ENCODE measurements around the gene CFAP47.
"Not testable (repeated sequence)": the region's sequence is repeated elsewhere in the genome, so short reads cannot be mapped to it uniquely, and the experiment has no call there.

The CFAP47 gene, protein sequence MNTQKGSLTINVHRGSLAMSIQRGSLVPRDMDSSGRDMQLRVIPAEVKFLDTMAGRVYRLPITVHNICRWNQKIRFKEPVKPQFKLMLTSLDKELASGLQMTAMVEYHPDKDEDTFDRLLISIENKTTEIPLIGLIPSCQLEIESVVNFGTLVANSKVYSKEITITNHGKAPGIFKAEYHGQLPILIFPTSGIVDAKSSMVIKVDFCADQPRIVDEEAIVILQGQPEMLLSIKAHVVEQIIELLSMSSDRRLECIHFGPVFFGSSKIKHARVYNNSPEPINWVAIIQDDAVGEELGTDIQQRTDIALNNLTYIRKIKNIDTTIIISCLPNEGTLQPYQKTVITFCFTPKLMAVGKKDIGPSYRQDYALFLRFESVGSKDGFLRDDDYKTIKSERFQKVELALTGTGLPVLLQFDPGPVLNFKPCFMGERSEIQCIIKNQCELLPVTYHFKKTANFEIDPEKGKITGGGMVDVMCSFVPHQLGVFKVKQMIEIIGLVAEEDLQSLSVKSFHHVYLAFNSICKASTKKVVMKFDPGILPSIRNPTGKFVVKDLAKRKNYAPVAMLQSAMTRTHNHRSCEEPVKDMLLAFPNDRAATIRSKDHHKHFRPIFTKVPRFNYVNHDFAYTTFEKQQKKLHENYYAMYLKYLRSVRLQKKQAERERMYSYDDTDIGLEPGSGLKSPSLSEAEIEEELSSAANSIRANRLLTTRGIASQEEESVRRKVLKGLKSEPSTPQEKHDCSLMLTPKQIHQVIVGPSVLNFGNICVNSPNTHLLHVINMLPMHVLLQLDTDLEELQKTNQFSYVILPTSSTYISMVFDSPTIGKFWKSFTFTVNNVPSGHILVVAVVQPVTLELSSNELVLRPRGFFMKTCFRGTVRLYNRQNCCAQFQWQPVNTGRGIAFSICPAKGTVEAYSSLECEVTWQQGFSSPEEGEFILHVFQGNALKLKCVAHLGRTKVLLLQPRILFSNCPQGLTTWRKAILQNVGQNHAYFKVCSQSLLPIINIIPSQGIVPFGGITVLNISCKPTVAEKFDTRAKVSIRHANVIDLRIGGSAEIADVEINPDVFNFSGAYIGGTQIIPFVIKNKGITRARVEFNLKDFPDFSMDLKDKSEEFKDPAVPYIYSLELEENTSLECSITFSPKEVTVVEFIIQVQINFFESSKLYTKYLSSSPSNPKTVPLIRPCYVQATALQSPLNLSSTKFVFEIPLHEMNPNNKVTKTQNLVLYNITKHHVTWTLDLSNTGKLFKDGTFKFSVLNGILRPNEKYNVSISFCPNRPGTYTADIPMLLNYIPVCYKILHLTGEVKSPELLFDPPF (N-terminal part only)

DNA sequence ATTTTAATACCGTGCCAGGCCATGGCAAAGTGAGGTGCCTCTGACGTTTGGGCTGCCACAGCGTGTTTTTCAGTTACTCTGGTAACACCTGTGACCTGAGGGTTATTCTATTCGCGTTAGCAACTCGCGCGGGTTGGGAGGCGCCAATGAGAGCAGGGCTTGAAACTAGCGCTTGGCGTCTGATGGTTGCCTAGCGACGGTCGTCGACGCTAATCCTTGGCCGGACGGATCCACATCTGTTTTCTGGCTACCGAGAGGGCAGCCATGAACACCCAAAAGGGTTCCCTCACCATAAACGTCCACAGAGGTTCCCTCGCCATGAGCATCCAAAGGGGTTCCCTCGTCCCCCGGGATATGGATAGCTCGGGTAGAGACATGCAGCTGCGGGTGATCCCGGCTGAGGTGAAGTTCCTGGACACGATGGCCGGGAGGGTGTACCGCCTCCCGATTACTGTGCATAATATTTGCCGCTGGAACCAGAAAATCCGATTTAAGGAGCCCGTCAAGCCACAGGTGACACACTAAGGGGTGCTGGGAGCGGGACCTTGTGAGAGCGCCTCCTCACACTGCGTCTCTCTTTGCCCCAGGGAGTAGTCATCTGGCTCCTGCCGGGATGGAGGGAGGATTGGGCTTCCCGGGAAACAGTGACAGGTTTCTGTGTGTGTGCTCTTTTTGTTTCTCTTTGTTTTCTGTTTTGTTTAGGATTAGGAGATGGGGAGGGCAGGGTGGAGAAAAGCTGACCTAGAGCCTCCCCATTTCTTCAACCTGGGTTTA, at the start of gene CFAP47:
Gene CFAP47 (plus strand): TSS at position 199 of the 774 bp plus-strand sequence. CDS start 66 bp downstream, at position 265.
- DNase-seq: no peak

DNA sequence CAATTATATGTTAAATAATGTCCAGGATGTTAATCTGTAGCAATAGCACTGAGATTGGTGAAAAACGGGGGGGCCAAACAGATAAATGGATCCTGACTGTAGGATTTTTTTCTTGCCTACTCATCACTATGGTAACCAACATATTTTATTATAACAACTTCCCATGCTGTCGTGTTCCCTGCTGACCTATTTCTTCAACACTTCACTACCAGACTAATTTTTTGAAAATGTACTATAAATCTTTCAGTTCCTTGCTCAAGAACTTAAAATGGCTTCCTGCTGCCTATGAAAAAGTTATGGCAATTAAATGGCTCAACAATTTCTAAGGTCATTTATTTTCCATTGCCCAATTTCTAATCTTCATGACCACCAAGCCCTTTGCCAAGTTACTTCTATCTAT, 38.9 kb upstream of the CFAP47 start:
- DNase-seq: no peak

DNA sequence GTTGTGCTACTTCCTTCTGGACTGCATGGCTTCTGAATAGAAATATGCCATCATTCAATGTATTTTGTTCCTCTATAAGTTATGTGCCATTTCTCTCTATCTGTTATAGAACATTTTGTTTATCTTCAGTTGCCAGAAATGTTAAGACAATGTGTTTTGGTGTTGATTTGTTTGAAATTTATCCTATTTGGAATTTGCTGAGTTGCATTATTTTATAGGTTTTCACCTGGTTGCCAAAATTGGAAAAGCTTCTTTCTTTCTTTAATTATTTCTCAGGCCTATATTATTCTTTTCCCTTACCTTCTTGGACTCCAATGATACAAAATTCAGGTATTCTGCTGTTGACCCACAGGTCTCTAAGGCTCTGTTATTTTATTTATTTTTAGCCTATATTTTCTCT, 33.4 kb upstream of the CFAP47 start:
- no peak for DNase-seq

DNA sequence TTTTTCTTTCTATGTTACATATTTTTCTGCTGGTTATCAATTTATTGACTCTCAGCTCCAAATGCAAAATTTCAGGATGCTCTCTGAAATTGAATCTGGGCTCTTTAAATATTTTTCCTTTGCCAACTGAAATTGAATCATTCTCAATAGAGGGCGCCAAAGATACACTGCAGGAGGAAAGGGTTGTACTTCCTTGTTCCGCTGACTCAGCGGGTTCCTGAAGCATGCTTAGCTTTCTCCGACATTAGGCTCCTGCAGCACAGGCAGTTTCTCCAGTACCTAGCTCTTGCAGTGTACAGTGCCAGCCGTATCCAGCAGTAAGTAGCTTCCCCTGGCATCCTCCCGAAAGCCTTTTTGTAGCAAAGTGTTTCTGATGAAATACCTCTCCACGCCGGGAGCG, 28.8 kb upstream of the CFAP47 start:
- peak; percentile 15 for DNase-seq

DNA sequence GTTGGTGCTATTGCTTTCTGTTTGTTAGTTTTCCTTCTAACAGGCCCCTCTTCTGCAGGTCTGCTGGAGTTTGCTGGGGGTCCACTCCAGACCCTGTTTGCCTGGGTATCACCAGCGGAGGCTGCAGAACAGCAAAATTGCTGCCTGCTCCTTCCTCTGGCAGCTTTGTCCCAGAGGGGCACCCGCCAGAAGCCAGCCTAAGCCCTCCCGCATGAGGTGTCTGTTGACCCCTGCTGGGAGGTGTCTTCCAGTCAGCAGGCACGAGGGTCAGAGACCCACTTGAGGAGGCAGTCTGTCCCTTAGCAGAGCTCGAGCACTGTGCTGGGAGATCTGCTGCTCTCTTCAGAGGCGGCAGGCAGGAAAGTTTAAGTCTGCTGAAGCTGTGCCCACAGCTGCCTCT, 67.3 kb downstream of the CFAP47 start:
- not testable (repeated sequence) for DNase-seq

DNA sequence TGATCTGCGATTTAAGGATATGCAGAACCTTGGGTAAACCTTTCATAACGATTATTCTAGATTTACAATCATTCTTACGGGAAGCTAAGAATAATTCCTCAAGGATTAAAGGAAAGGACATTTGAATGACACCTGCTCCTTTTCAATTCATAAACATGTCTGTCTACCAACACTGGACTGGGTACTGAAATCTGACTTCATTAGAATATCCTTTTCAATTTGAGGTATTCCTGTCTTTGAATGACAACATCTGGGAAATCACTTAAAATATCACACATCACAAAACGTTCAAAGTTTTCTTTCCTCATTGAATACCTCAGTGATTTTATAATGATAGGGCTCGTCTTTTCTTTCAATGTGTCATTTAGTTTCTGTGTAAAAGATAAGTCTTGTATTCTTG, 87.7 kb downstream of the CFAP47 start:
- no peak for DNase-seq

DNA sequence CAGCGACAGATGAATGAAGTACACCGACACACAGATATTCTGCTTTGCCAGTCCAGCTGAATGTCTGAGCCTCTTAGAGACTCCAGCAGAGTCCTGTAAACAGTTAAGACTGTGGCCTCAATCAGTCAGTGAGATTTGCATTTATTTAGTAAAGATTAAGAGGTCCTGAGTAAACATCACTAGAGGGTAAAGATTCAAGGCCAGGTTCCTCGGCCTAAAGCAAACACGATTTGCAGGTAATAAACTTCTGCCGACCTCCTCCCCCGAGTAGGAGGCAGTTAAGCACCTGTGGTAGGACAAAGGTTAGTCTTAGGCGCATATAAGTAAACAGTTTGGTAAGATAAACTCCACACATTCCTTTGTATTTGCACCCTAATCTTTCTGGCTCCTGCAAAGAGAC, 99.6 kb downstream of the CFAP47 start:
- no peak for DNase-seq

DNA sequence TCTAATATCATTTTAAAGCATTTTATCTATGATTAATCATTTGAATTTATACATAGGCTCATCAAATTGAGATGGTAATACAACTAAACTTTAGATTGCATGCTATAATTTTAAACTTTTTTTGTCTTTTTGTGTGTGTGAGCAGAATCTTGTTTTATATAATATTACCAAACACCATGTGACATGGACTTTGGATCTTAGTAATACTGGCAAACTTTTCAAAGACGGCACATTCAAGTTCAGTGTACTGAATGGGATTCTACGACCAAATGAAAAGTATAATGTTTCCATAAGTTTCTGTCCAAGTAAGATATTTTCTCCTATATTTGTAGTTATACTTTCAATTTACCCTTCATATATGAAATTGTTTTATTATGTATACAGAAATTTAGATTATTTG, 116.0 kb downstream of the CFAP47 start:
- no peak for DNase-seq

DNA sequence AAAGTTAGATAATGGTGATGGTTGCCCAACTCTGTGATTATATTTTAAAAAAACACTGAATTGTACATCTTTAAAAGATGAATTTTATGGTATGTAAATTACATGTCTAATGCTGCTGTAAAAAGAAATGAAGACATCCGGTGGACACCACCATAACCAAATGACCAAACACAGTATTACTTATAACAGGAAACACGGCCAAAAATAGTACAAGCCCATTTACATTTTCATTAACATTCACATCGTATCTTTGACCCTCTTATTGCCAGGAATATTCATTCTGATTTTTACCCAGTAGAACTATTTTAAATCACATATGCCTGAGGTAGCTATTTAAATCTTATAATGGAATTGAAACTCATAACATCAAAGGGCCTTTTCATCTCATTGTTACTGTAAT, 143.2 kb downstream of the CFAP47 start:
- DNase-seq: no peak

DNA sequence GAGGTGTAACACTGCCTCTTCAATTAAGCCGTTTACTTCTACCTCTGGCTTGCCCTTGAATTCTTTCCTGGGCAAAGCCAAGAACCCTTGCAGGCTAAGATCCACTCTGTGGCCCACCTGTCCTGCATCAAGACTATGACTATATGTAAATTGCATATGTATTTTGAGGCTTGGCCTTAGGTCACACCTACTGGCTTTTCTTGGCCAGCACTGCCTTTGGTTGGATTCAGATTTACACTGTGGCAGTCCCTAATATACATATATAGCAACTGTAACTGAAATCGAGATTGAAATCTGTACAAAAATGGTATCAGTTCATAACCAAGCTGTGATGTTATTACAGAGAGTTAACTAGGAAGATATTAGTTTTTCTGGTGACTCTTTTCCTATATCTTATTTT, 151.5 kb downstream of the CFAP47 start:
- DNase-seq: no peak

DNA sequence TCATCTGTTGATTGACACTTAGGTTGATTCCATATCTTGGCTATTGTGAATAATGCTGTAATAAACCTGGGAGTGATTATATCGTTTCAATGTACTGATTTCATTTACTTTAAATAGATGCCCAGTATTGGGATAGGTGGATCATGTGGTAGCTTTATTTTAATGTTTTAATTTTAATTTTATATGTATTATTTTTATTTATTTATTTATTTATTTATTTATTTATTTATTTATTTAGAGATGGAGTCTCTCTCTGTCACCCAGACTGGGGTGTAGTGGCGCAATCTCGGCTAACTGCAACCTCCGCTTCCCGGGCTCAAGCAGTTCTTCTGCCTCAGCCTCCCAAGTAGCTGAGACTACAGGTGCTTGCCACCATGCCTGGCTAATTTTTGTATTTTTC, 155.5 kb downstream of the CFAP47 start:
- not testable (repeated sequence) for DNase-seq

DNA sequence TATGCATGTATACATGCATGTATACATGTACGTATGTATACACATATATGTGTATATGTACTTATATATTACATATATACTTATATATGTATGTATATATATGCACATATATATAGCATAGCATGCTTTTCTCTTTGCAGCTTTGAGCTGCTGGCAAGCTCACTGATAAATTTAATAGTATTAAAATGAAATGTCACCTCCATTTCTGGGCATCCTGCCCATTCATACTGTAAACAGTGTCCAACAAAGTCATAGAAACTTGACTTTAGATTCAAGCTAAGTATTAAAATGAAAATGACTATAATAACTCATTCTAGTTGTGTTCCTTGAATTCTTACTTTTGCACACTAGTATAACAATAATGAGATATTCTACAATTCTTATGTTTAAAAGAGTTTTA, 163.7 kb downstream of the CFAP47 start:
- no peak for DNase-seq

DNA sequence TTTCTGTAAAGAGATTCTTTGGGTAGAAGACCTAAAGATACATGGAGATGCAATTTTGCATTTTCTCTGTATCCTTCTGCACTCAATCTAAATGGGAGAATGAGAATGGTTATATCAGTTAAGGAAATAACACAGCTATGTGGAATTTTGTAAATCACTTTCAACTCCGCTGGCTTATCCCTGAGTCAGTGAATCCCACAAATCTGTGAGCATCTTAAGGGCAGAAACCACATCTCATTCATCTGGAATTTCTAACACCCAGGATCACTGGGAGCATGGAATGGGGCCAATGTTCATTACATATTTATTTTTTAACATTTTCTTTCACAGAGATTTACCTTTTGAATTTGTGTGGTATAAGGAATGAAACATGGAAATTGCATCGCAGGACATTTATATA, 167.8 kb downstream of the CFAP47 start:
- no peak for DNase-seq

DNA sequence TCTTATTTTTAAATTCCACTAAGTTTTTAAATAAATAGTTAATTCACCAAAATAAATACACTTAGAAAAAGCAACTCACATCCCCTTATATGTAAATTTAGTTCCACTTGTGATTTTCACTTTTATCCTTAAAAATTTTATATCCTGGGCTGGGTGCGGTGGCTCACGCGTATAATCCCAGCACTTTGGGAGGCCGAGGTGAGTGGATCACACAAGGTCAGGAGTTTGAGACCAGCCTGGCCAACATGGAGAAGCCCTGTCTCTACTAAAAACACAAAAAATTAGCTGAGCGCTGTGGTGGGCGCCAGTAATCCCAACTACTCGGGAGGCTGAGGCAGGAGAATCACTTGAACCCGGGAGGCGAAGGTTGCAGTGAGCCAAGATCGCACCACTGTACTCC, 169.4 kb downstream of the CFAP47 start:
- DNase-seq: not testable (repeated sequence)

DNA sequence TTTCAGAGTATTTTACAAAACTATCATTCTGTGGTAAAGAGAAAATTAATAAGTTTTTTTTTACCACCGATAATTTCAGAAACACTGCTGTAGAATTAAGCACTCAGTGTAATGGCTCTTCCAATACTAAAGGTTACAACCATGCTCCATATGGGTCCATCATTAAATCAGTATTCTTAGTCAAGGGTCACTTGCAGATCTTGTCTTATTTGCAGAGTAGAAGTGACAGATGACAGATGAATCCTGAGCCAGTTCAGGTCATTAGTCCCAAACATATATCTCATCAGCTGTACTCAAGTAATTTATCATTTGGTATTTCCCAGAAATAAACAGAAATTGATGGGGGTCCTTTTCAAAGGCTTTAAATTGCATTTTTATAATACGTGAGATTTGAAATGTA, 182.9 kb downstream of the CFAP47 start:
- no peak for DNase-seq

DNA sequence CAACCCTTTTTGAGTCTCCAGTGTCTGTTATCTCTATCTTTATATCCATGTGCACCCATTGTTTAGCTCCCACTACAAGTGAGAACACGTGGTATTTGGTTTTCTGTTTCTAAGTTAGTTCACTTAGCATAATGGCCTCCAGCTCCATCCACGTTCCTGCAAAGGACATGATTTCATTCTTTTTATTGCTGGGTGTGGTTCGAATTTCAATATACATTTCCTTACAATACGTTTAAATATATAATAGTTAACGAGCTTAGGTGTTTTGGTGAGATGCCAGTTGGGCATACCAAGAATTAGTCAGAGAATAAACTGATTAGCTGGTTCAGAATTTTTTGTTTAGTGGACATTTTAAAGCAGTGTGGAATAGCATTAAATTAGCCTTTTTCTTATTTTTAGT, 196.7 kb downstream of the CFAP47 start:
- DNase-seq: no peak

DNA sequence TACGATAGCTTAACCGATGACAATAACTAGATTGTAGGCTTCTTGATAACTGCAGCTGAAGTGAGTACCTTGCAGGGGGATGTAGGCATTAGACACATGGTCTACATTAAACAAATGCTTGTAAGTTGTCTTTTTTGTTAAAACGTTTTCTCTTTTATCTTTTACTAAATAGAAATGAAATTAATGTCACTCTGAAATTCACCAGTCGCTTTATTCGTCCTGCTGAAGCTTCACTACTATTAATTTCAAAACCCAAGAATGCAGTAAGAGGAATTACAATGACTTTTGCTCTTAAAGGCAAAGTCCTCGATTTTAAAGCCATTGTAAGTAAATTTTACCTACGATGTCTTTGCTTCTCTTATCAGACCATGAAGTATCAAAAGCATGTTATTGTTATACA, 239.7 kb downstream of the CFAP47 start:
- no peak for DNase-seq

DNA sequence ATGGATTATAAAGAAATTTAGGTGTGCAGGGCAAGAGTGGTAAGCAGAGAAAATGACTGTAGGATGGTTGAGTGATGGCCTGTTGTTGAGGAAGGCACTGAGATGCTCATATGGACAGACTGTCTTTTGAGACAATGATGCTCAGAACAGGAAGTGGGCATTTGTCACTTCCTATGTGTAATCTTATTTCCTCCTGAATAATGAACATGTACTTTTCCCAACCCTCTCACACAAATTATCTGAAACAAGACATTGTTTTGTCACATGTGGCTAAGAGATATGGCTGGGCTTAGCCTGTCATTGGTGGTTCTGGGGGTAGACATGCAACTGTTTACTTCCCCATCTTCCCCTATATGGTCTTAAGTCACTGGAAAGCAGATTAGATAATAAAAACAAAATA, 240.5 kb downstream of the CFAP47 start:
- DNase-seq: no peak

DNA sequence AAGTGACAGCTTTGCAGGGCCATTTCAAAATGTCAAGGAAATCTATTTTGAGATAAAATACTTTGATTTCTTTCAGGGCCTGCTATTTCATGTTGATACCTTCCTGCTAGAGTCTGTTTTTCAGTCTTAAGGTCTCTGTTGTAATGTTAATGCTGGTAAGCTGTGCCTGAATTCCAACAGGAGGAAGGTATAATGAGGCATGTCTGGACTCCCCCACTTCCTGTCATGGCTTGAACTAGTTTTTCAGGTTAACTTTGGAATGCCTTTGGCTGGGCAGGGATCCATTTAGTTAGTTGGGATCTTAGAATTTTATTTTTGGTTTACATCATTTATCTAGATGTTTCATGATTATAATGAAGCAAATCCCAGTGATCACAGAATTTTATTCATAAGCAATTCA, 279.0 kb downstream of the CFAP47 start:
- DNase-seq: no peak

DNA sequence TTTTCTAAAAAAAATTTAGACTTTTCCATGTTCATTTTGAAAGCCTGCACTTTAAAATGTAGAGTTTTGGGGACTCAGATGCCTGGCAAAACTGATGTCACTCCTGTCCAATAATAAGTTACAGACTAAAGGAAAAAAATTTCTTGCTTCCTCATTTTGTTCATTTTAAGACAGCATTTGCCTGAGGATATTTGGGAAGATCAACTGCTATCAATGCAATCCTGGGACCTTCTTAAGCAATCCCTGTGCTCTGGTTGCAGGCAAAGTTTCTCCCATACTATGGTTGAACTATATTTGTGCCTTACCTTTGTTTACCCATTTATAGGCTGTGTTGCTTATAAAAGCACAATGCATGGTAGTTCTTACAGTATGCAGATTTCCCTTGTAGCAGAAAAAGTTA, 280.4 kb downstream of the CFAP47 start:
- no peak for DNase-seq

DNA sequence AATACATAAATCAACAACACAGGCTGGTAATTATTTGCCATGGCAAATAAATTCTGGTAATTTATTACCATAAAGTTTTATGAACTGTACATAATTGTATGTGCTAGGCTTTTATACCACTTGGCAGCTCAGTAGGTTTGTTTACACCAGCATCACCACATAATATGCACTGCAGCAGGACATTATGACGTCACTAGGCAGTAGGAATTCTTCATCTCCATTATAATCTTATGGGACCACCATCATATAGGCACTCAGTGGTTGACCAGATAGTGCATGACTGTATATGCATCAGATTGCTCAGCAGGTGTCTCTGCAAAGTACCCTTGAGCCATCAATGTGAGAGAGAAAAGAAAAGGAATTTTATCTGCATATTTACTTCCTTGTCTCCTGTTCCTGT, 295.4 kb downstream of the CFAP47 start:
- DNase-seq: no peak

DNA sequence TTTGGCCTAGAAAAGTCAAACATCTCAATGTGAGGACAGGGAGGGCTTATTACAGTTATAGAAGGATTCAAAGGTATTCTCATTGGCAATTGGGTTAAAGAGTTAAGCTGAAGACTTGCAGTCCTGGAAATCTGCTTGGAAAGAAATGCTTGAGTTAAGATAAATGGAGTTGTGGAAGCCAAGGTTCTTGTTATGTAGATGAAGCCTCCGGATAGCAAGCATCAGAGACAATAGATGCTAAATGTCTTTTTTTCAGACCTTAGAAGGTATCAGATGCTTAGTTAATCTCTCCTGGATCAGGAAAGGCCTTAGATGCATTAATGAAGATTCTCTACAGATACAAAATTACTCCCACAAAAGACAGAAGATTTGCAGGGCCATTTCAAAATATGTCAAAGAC, 299.3 kb downstream of the CFAP47 start:
- DNase-seq: no peak
